HG03432 (cell line): Measurements from ENCODE around the gene NR1D2.
A peak's percentile ranks its signal among the peaks of the same experiment; 100 is the strongest.

Source experiments
- ATAC-seq: cut with Tn5 transposase; IDR thresholded peaks from one replicate; pipeline ENCODE4 v1.9.1; 2021; ENCODE audit warnings: mild to moderate bottlenecking, moderate library complexity; ENCODE audit not compliant: unreplicated experiment

The NR1D2 gene

DNA sequence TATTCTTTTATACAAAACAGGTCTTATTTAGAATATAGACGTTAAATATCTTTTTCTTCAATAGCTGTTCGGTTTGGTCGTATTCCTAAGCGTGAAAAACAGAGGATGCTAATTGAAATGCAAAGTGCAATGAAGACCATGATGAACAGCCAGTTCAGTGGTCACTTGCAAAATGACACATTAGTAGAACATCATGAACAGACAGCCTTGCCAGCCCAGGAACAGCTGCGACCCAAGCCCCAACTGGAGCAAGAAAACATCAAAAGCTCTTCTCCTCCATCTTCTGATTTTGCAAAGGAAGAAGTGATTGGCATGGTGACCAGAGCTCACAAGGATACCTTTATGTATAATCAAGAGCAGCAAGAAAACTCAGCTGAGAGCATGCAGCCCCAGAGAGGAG lies 16.8 kb downstream of the NR1D2 start:
- ATAC-seq: no peak

- no peak for ATAC-seq
Observed at GRCh38 chr3:23964537-23965235, 19.6 kb downstream of the NR1D2 start.

GRCh38 chr3:23966328-23966727 lies 21.2 kb downstream of the NR1D2 start:
- no peak for ATAC-seq

GRCh38 chr3:23968463-23969184 lies 23.5 kb downstream of the NR1D2 start:
- ATAC-seq: no peak

GRCh38 chr3:23969393-23969792 lies 24.3 kb downstream of the NR1D2 start:
- ATAC-seq: no peak

DNA sequence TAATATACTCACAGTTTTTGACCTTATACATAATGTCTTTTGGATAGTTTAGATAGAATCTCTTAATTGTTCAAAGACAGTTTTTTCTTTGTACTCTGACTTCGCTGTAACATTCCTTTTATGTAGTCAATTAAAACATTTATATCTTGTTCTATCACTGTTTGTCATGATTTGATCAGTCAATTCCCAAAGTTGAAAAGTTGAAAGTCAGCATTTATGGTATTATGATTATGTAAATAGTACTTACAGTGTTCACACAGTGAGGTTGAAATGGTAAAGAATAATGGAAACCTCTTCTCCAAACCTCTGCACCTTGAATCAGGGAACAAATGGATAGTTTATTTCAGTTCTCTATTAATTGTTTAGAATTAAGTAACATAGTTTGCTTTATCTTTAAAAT lies 26.6 kb downstream of the NR1D2 start:
- ATAC-seq: no peak

- ATAC-seq: no peak
Observed at GRCh38 chr3:23976555-23976954, 31.5 kb downstream of the NR1D2 start.

DNA sequence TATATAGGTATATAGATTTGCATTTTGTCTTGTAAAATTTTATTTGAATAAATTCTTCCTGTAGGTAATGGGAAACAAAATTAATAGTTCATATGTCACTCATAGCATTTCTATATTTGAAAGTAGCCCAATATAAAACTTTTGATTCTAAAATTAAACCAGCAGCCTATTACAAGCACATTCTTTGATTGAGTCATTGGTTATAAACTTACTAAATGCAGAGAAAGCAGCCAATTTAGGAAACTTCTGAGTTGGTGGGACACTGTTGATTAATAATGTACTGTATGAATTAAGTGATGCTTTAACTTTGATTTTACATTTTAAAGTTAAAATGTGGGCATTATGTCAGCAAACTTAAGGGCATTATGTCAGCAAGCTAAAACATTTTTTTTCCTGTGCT lies 34.5 kb downstream of the NR1D2 start:
- no peak for ATAC-seq

DNA sequence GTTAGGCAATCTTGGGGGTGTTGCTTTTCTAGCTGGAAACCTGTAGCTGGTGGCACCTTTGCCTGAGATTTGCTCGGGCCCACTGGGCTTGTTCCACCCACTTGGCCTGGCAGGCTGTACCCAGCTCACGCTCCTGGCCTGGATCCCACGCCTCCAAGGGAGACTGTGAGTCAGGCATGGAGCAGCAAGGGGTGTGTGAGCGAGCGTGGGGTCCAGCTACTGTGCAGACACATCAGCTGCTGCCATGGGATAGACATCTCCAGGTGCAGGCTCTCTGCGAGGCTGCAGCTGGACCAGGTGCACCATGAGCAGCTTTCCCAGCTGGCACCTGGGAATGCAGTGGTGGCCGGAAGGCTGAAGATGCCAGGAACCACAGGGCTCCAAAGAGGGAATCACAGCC lies 36.0 kb downstream of the NR1D2 start:
- ATAC-seq: no peak

GRCh38 chr3:23981955-23982354 lies 36.9 kb downstream of the NR1D2 start:
- no peak for ATAC-seq

- ATAC-seq: no peak
Observed at GRCh38 chr3:23984934-23985333, 39.8 kb downstream of the NR1D2 start.

- ATAC-seq: peak; percentile 57
Observed at GRCh38 chr3:23985747-23986544, 40.9 kb downstream of the NR1D2 start.

- ATAC-seq: no peak
Observed at GRCh38 chr3:23987356-23987755, 42.3 kb downstream of the NR1D2 start.

DNA sequence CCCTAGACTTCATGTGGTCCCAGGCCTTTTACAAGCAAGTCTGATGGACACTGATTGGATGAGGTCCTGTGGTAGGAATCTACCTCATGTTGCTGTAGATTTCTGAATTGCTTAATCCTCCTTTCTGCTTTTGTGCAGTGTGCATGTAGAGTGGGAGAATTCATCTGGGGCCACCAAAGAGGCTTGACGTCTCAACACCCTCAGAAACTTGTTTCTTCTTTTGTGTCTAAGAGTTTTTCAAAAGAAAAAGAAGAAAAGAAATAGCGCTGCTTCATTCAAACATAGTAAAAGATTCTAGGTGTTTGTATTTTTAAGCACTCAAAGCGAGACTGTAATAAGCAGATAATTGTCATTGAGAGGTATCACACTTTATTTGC lies 46.2 kb downstream of the NR1D2 start:
- ATAC-seq: no peak

DNA sequence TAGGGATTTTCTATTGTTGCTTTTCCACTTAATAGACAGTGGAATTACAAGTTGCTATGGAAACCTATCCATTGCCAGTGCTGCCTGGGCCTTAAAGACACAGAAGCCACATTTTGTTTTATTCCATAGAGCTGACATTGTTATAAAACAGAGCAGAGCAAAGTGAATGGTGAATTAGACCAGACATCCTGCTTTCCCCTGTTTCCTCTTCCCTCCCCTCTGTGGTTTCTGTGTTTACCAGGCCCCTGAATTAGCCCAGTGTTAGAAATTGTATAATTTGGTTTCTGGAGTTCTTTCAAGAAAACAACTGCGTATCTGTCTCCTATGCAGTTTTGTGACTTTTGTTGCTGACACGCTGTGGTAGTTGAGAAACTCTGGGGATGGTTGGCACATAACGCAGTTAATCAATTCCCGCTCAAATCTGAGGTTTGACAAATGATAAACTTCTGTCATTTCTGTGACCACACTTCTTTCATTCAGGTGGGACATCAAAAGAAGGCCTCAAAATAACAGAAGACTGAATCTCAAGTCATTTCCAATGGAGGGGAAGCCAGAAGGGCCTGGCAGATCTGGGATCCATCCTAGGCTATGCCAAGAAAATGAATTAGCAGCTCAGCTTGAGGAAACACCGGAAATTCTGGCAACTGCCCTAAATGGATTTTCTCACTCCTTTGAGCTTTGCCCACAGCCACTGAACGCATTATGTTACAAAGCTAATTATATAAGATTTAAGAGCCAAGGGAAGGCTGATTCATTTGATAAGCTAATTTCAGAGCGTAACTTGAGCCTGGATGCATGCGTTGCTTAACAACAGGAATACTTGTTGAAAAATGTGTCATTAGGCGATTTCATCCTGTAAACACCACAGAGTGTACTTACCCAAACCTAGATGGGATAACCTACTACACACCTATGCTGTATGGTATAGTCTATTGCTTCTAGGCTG lies 46.9 kb downstream of the NR1D2 start:
- no peak for ATAC-seq

DNA sequence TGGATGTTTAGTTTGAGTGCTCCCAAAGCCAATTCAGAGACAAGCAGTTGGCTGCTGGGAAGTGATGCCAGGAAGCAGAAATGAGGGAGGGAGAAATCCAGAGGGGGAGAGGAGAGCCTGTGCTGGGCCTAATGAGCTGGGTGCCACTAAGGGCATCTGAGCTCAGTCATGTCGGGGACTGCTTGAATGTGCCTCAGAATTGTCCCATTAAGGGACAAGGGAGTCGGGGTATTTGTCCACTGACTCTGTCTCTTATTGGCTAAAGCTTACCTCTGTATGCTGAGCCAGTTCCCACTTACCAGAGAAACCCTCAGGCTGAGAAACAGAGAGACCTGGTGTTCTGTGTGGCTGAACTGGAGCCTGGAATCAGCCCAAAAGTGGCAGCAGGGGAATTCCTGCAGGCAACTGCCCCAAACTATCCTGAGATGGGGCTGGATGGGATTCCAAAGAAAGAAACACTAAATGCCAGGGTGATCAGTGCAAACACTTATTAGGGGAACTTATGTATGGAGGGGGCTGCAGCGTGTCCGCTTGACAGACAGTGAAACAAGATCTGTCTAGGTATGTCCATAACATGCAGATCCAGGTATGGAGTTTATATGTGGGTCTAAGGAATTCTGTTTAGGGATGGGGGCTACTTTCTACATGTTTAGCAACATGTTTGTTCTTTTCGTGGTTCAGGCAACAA lies 48.6 kb downstream of the NR1D2 start:
- ATAC-seq: no peak

GRCh38 chr3:23994244-23994569 lies 49.1 kb downstream of the NR1D2 start:
- no peak for ATAC-seq

GRCh38 chr3:23995219-23995618 lies 50.1 kb downstream of the NR1D2 start:
- no peak for ATAC-seq

DNA sequence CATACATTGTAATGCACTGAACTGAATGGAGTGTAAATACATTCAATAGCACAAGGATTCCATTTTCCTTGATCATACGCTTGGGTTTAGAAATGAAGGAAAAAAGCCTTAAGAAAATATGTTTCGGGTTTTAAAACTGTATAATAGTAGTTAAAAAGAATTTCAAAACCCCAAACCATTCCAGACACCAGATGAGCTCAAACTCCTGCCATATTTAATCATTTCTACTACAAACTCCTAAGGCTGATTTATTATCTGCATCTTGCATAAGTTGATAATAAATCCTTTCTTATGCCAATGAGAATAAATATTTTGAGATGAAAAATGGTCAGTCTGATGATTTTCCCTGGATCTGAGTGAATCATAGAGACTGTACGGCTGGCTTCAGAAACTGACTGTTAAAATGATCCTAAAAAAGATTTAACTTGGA lies 51.0 kb downstream of the NR1D2 start:
- ATAC-seq: no peak

- ATAC-seq: peak; percentile 66
Observed at GRCh38 chr3:23999012-23999641, 54.0 kb downstream of the NR1D2 start.
